HG03135 (cell line): ENCODE data around the gene VIPR2.
"Not testable (repeated sequence)": the region's sequence is repeated elsewhere in the genome, so short reads cannot be mapped to it uniquely, and the experiment has no call there.

ENCODE experiments used
- ATAC-seq: cut with Tn5 transposase; IDR thresholded peaks from one replicate; pipeline ENCODE4 v1.9.1; 2021; ENCODE audit warnings: mild to moderate bottlenecking, moderate library complexity; ENCODE audit not compliant: unreplicated experiment

The VIPR2 gene

DNA sequence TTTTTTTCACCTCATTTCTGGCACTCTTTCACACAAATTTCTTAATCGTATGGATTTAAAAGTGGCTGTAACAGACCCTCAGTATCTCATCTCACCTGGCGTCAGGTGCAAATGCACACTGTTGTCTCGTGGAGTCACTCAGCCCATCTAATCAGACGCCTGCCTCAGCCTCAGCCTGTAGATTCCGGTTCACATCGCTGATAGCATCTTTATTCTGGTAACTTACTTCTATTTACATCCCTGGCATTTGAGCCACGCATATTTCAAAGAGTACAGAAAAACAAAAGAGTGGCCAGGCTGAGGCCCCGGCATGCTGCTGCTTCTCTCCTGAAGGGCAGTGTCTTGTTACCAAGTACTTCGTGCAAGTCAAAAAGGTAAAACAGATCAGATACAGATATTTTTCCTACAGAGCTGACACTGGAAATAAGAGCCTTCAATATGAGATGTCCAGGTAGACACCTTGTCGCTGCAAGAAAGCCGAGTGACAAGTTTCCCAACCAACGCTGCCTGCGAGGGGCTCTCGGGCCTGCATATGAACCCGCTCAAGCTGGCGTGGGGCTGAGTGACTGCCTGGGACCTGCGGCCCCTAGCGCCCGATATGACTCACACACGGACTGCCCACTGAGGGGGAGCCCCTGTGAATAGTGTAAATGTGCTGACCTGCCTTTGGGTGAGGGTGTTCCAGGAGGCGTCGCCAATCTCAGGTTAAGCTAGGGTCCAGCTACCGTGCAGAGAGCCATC, 4.3 kb downstream of the VIPR2 start:
- ATAC-seq, result no peak

DNA sequence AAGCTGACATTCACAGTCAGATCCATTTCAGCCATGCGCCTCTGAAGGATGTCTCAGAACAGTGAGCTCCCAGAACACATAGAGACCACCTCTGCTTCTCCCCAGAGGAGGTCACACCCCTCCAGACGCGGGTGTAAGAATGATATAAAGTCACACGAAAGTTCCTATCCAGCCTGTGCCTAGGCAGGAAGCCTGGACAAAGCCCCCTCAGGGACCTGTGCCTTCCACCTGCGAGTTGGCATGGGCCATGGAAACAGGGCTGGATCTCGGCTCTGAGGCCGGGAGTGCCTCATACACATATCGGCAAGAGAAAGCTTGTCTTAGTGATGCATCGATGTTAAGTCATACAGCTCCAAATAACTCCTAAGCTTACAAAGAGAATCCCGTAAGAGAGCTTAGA, 5.0 kb downstream of the VIPR2 start:
- ATAC-seq, result no peak

DNA sequence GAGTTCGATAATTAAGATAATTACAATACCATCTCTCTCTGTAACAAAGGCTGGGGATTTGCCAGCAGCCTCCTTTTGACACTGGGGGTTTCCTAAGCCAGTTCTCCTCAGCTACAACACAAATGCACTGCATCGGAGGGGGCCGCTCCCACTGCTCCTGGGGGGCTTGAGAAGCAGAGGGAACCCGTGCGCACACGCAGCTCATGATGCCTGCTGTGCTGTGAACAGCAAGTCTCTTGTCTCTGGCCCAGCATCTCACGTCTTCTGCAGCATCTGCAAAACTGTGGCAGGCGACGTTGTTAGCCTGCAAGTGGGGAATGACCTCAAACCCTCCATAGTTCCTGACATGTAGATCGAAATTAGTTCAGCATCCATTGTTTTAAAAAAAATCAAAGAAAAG, 5.5 kb downstream of the VIPR2 start:
- ATAC-seq, result no peak

DNA sequence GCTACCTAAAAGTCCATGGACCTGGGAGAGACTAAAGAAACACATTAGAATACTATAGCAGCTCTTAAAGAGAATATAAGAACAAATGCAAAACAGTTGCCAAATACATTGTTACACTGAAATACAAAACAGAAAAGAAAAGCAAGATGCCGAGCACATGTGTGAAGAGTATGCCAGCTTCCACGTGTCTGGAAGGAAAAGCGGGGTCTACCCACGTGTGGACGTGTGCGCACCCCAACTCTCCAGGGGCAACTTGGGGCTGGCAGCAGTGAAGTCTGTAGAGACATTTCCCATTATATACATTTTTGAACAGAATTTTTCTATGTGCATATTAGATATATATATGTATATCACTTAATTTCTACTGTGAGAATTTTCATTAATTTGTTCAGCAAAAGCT, 6.2 kb downstream of the VIPR2 start:
- no peak for ATAC-seq

DNA sequence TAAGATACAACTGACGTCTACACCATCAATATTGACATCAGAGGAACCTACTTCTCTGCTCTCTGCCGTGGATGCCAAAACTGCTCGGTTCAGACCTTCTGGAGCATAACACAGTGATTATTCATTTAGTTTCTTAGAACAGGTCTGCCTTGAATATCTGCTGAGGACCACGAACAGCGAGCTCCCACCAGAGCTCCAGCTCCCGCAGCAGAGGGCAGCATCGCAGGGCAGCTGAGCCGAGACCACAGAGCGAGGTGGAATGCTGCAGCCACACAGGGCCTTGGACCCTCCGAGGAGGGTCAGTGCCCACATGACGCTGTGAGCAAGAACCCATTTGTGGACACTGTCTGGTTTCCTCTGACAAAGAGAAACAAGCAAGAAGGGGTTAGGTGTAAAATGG, 6.8 kb downstream of the VIPR2 start:
- ATAC-seq, result no peak

DNA sequence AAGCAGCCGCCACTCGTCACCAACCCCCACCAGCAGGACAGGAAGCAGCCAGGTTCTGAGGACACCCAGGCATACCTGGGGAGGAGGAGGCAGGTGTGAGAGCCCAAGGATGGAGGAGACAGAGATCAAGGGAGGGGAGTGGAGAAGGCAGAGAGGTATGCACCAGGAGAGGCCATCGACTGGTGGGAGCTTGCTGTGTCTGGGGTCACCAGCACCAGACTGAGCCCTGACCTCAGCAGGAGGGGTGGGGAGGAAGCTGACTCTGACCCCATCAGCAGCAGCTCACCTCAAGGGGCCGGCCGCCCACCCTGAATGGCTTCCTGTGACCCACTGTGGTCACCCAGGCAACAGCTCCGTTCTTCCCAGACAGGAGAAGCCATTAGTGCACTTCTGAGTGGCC, 7.8 kb downstream of the VIPR2 start:
- ATAC-seq, result no peak

DNA sequence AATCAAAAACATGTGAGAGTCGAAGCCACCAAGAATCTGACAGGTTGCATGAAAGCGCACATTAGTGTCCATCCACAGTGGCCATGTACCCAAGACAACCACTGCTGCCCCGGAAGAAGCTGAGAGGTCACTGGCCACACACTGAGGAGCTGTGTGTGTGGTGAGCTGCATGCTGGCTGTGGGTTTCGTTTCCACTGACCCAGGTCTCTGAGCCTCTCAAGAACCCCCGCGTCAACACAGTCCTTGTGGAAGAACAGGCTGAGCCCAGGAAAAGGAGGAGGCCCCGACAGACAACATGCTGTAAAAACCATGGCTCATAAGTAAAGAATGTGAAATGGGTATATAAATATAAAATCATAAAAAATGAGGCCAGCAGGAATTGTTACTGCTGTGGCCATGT, 8.2 kb downstream of the VIPR2 start:
- ATAC-seq, result no peak

DNA sequence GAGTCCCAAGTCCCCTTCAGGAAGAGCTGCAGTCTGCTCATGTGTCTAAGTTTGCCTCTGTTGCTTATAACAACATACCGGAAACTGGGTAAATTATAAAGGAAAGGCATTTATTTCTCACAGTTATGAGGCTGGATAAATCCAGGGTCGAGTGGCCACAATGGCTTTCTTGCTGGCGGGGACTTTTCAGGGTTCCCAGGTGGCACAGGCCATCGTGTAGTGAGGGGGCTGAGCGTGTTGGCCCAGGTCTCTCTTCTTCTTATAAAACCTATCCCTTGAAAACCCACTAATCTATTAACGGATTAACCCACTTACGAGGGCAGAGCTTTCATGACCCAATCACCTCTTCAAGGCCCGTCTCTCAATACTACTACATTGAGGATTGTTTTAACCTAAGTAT, 8.7 kb downstream of the VIPR2 start:
- ATAC-seq, result no peak

DNA sequence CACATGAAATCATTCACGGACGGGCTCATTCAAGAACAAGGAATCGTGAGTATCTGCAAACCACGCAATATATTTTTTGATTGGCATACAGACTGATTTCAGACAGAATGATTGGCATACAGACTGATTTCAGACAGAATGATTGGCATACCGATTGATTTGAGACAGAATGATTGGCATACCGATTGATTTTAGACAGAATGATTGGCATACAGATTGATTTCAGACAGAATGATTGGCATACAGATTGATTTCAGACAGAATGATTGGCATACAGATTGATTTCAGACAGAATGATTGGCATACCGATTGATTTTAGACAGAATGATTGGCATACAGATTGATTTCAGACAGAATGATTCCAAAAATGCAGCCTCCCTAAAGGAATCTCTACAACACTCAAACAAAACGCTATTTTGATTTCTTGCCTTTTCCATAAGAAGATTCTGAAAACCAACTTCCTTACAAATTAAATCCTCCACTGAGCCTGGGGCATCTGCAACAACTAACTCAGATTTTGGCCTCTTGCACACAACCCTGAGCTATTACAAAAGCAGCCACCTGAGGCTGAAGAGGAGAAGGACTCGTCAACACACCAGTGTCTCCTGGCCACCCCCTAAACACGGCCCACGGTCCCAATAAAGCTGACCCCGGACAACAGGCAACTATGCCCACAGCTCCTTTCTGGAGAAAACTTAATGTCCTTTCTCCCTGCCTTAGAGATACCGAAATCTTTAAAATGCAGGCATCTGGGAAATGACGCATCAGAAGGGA, 11.8 kb downstream of the VIPR2 start:
- ATAC-seq, result not testable (repeated sequence)

DNA sequence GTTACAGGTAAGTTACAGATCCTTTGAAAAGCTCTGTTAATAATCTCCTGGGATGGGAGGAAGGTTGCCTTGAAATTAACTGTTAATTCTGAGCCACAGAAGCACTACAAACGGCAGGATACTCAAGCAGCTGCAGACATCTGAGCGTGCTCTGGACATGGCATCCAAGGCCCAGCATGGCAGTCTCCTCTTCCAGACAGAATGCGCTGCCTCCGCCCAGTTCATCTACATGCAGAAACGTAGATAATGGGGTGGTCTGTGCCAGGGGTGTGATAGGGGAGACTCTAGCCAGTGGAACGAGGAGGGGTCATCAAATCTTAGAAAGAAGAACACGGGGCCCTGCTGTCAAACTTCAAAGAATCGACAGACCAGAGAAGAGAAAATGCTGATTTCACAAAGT, 13.8 kb downstream of the VIPR2 start:
- no peak for ATAC-seq

DNA sequence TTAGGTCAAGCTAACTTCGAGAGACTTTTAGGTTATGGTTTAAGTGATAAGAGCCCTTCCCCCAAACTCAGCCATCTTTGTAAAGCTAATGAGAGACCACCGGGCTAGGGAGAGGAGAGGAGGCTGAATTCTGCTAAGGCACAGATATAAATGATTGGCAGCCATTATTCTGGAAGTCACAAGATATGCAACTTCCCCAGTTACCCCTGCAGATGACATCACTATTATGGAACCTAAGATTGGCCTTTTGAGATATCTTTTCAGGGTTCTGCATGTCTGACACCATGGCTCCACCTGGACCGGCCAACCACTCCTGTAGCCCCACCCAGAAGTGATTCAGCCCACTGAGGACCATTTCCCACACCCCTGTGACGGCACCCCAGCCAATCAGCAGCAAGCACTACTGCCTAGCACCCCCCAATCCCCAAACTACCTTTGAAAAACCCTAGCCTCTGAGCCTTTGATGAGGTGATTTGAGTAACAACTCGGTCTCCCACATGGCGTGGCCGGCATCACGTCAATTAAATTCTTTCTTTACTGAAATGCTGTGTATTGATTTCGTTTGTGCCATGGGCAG, 14.4 kb downstream of the VIPR2 start:
- ATAC-seq, result no peak

DNA sequence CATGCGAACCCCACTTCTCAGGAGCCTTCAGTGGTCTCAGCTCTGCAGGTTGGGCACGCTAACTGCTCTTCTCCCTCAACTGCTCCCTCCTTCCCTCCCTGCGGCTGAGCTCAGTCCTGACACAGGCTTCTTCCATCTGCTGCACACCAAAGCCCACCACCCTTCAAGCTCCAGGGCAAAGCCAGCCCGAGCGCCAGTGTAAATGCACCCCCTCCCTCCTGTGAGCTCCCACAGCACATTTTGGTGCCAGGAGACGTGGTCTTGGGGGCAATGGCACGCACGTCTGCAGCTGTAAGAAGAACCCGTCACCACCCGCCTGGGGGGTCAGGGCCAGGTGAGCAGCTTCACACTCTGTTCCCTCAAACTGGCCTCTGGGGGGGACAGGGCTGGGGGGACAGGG, 15.9 kb downstream of the VIPR2 start:
- no peak for ATAC-seq

DNA sequence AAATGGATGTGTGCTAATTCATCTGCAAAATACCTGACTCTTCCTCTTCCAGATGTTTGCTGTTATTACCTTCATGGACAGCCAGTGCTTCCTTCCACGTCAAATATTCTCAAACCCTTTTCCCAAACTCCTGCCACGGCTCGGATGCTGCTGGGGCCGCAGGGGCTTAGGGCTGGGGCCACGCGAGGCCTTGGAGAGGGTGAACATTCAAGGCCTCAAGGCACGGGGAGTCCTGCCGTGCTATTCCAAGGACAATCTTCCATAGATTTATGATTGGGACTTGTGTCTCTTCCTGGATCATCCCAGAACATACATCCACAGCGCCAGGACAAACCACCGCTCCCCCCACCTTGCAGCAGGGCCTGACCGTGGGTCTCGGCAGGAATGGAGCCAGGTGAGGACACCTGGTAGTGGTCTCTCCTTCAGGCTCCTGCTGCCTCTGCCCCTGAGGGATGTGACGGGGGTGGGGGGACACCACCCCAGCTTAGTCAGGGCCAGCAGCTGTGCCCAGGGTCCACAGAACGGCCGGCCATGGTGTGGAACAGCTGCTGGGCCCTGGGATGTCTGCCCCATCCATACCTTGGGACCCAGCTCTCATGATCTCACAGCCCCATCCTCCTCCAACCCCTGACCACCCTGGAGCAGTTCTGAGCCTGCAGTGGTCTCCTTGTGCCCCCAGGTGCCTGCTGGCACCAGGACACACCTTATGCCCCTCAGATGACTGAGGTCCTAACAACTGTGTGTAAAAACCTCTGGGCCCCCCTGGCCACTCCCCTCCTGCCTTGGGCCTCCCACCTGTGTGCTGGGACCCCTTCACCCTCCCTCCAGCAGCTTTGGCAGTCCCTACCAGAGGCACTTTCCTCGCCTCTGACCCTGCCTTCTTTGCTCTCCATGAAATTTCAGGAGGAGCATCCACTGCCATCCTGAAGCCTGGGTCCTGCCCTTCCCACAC, 16.7 kb downstream of the VIPR2 start:
- no peak for ATAC-seq

DNA sequence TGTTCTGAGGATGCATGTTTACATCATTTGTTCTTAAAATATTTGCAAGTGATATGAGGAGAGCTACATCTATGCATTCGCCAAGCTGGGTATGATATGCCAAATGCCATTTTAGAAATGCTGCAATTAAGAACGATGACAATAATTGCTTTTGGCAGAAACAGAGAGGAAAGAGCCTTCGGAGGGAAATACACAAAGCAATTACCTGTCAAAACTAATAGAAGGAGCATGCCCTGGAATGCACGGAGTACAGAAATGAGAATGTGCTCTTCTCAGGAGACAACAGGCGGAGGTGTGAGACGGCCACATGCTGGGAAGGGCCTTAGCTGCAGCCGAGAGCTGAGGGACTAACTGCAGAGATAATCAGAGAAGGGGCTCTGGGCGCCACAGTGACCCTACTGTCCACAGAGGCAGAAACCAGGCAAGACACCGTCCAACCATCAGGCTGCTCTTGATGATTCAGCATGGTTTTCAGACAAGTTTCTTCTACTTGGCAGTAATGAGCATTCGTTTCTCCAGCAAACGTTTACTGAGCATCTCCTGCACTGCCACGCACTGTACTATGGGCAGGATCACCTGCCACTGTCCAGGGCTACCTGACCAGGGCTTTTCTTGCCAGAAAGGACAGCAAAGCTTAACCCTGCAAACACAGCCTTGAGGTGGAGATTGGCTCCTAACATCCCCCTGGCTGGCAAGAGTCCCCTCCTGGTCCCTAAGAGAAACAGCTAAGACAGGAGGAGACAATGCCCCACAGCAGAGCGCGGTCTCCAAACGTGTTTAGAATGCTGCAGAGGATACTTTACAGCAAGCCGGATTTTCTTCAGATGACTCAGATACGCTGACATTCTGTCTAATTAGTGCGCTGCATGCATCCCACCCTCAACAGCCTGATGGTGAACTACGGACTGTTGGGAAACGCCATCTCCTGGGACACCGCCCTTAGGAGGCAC, 18.1 kb downstream of the VIPR2 start:
- no peak for ATAC-seq

DNA sequence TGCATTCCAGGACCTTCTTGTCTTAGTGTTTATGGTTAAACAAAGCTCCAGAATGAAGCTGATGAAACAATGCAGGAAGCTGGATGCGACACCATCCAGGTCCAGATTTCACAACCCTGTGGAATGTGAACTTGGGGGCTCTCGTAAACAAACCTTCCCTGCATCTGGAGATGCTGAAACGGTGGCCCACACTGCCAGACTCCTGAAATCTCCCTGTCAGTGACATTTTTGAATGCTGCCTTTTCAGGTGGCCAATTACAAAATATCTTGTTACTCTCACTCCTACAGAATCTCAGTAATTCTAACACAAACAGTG, 18.8 kb downstream of the VIPR2 start:
- ATAC-seq, result no peak

DNA sequence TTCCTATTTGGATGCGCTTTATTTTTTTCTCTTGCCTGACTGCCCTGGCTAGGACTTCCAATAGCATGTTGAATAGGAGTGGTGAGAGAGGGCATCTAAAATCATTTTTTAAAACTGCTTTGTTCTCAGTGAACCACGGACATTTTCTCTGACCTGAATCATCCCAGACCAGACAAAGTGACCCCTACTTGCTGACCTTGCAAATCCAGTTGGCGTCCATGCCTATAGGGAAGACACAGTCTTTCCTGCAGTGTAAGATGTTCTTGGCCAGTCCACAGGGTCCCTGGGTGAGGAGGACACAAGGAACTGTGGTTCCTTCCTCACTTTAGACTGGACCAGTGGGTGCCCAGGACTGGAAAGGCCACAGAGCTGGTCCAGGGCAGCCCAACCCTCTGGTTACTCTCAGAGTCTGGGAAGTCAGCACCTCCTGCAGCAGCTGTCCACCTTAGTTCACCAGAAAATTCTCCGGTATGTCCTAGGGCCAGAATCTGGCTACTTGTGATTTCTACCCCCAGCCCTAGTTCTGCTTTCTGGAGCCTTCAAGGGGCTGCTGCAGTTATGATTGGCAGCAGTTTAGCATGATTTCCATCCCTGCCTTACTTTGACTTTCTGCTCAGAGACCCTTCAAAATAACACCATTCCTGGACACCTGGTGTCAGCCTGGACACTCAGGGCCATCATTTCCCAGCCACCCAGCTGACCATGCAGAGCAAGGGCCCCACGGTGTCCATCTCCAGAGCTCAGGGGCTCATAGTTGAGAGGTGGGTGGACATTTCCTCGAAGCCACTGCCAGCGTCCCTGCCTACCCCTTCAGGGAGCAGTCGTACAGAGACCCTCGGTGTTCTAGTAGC, 19.3 kb downstream of the VIPR2 start:
- no peak for ATAC-seq

DNA sequence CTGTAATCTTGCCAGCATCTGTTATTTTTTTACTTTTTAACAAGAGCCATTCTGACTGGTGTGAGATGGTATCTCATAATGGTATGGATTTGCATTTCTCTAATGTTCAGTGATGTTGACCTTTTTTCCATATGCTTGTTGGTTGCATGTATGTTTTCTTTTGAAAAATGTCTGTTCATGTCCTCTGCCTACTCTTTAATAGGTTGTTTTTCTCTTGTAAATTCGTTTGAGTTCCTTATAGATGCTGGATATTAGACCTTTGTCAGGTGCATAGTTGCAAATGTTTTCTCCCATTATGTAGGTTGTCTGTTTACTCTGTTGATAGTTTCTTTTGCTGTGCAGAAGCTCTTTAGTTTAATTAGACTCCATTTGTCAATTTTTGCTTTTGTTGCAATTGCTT, 20.9 kb downstream of the VIPR2 start:
- ATAC-seq, result not testable (repeated sequence)

DNA sequence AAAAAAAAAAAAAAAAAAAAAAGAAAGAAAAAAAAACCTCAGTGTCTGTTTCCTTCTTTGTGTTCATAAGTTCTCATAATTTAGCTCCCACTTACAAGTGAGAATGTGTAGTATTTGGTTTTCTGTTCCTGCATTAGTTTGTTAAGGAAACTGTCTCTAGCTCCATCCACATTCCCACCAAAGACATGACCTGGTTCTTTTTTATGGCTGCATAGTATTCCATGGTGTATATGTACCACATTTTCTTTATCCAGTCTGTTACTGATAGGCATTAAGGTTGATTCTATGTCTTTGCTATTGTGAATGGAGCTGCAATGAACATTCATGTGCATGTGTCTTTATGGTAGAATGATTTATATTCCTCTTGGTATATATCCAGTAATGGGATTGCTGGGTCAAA, 21.4 kb downstream of the VIPR2 start:
- ATAC-seq, result not testable (repeated sequence)

DNA sequence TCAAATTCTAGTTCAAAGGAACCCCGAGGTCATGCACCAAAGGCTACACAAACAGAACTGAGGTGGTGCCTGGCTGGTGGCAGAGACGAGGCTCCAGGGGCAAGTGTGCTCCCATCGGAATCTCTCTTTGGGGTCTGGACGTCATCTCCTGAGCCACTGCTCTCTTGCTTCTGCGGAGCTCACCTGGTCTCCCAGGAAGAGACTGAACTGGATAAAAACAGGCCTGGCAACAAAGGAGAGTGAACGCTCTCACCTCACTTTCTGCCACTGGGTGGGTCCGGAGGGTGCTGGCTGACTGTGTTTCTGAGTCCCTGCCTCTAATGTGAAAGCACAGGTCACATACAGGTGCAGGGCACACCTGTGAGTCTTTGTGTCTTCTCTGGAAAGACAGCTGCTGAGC, 22.4 kb downstream of the VIPR2 start:
- no peak for ATAC-seq
